ENCODE measurements around the gene ARHGAP24. TPM values are rescaled to one million over a fixed set of nuclear protein-coding genes. Genes with fewer than 3 reads are reported as not detected.

ARHGAP24 gene
- total RNA-seq, 1 experiment from 2014 or later, result 2.8 TPM

DNA sequence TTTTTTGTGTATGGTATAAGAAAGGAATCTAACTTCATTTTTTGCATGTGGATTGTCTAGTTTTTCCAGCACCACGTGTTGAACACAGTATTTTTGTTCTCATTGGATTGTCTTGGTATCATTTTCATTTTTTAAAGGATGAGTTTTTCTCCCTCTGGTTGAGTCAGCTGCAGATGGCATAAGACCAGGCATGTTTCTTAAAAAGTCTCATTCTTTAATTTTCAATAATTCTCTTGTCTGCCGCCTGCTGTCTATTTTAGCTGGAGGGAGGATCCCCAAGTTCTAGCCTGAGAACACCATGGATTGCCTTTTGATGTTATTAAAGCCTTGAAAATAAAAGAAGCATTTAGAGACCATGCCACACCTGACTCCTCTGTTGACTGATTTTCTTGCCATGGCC lies 263.8 kb downstream of the ARHGAP24 start:
- DNase-seq (ENCODE audit: low read depth), result no peak

DNA sequence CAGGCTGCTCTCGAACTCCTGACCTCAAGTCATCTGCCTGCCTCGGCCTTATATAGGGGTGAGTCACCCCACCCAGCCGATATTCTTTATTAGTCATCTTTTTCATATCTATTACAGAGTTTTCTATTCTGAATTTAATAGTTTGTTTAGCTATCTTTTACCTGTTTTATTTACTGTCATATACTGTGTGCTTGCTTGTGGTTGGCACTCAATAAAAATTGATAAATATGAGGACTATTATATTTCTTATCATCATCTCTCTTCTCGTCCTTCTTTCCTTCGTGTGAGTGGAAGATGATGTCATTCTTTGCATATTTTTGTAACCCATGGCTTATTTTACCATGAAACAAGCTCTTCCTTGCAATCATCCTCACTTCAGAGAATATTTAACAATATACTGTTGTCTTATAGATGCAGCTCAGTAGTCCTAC lies 265.5 kb downstream of the ARHGAP24 start:
- DNase-seq (ENCODE audit: low read depth), result no peak

DNA sequence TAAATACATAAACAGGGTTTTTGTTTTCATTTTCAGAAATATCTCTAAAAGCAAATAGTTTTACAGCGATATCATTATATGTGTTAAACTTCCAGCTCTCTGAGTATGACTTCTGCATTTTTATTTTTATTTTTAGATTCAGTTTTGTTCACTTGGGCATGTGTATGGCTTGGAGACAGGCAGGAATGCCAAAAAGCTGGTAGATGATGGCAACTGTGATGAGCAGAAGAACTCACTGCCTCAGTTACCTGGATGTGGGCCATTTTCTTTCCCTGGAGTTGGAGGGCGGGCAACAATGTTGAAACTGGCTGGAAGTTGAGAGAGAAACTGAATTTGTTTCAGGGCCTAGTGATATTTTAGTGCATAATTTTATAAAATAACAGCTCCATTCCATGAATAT lies 266.4 kb downstream of the ARHGAP24 start:
- no peak for DNase-seq (ENCODE audit: low read depth)

DNA sequence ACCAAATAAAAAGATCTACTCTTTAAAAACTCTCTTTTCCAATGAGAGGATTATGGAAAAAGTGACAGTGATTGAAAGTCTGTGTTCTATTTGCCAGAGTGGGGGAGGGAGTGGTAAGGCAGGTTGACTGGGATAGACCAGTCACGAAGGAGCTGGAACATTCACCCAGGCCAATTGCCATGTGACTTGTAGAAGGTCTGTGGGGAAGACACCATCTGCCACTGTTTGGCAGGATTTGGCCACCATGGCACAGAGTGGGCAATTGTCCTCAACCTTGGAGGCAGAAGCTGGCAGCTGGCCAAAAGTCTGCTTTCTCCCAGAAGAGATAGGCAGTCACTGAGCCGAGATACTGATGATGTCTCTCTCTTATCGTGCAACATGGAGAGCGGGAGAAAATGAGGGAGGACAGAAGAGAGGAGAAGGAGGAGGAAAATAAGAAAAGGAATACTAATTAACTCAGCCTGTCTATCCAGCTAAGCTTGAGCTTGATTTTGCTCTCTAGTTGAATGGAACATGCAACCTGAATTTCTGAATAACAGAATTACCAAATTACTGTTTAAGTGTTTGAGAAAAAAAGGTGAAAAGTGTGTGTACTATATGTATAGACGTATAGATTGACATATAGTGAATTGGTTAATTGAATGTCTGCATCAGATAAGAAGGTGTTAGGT lies 267.1 kb downstream of the ARHGAP24 start:
- no peak for DNase-seq (ENCODE audit: low read depth)

DNA sequence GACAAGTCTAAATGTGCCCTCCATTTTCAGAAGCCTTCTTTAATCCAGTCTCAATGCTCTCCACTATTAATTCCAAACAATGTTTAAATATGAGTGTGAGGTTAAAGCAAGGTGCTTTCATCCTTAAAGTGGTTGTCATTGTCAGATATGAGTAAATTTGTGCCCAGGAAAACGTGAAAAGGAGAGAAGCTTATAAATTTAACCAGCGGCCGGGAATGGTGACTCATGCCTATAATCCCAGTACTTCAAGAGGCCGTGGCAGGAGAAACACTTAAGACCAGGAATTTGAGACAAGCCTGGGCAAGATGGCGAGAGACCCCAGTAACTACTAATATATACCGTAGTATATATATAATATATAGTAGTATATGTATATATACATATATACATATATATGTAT lies 270.0 kb downstream of the ARHGAP24 start:
- DNase-seq (ENCODE audit: low read depth), result peak; percentile 39

DNA sequence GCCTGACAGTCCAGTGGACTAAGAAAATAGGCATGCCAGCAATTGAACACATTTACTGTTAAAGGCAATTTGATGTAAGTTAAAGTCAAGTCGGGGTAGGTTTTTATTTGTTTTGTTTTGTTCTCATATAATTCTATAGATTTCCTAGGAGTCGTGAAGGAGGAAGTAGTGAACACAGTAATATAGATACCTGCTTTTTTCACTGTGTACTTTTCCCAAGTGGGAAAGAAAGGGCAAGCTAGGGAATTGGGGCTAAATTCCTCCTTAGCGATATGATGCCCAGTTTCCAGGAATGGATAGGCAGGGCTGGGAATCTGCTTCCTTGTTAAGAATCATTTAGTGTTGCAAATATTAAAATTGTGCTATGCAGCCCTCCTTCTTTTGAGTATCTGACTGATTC lies 271.0 kb downstream of the ARHGAP24 start:
- DNase-seq (ENCODE audit: low read depth), result no peak

DNA sequence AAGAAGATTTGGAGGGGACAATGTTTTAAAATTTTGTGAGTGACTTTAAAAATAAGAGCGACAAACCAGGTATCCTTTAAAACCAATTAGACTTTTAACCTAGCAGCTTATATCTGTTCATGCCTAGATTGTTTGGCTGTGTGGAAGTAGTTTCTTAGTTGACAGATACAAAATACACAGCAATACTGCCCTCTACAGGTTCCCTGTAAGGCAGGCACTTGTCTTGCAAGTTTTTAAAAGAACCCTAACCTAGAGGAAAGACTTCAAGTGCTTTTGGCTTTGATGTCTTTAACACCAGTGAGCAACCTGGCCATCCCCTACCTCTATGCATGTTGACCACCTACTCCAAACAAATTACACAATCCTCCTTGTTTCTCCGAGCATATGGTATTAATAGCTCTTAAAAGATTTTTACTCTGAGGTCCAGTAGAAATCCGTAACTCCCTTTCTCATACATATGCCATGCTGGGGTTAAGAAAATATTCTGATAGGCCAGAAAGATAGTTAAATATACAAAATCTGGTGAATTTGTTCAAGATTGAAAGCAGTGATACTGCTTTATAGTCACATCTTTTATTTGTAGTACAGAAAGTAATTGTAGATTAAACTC lies 273.0 kb downstream of the ARHGAP24 start:
- DNase-seq (ENCODE audit: low read depth), result peak; percentile 12

DNA sequence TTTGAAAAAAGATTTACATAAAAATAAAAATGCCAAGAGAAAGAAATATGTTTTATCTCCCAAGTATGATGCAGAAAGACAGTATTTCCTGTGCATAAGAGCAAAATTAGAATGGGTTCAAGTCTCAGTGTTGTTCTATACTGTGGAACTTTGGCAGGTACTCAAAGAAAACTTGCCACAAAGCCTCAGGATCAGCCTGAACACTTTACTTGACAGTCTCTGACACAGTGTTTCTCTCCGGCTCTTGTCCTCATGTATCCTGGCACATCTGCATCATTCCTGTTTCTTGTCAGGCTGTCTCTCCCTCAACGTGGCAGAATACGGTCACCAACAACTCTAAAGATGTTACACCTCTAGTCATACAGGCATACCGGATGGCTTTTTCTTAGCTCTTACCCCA lies 273.7 kb downstream of the ARHGAP24 start:
- no peak for DNase-seq (ENCODE audit: low read depth)

DNA sequence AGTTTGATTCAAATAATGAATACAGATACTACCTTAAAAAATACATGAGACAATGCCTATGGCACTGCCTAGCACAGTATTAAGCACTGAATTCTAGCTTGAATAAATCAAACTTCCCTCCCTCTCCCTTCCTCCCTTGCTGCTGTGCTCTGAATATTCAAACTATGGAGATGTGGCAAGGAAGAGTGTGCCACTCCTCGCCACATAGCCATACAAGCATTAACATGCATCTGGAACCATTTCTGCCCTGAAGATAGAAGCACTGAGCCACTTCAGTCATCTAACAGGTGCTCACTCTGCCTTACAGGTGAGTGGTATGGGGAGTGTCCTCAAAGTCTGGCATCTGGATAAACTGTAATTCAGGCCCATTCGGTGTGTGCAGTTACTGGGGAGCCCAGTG lies 276.9 kb downstream of the ARHGAP24 start:
- no peak for DNase-seq (ENCODE audit: low read depth)

DNA sequence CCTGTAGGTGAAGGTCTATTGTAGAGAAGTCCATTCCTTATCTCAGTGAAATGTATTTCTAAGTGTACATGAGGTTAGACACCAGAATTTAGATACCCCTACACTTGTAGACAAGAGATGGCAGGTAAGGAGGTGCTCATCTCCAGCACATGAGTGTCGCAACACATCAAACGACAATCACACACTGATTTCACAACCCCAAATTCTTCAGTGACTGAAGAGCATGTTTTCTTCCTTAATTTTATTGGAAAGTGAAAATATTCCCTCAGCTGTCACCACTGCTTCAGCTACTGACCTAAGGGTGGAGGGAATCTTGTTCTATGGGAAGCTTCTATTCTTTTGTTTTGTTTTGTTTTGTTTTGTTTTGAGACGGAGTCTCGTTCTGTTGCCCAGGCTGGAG lies 280.3 kb downstream of the ARHGAP24 start:
- DNase-seq (ENCODE audit: low read depth), result no peak

DNA sequence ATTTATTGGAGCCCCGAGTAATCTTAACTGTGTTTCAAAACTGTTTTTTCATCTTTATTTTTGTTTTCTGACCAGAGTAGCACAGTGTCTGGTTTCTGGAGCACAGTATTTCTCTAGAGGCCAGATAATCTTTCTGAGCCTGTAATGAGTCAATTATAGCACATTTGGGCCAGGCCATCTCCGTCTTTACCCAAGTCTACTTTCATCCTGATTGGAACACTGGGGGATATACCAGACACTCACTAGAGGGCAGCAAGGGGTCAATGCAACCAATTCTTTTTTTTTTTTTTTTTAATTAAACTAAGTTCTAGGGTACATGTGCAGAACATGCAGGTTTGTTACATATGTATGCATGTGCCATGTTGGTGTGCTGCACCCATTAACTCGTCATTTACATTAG lies 282.0 kb downstream of the ARHGAP24 start:
- peak; percentile 26 for DNase-seq (ENCODE audit: low read depth)

DNA sequence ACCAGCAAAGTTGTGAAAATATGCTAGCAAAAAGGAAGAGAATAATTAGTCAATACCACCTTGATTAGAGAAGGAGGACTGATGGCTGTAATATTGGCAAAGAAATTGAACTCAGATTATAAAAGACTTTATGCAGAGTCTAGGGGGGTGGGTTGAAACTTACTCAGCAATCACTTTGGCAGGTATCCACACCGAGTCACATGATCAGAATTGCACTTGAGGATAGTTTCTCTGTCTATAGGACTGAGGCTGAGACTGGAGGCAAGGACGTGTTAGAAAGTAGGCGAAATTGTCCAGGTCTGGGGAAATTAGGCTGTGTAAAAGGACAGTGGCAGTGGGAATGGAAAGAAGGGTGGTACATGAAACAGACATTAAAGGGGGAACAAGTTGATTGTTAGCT lies 284.4 kb downstream of the ARHGAP24 start:
- no peak for DNase-seq (ENCODE audit: low read depth)

DNA sequence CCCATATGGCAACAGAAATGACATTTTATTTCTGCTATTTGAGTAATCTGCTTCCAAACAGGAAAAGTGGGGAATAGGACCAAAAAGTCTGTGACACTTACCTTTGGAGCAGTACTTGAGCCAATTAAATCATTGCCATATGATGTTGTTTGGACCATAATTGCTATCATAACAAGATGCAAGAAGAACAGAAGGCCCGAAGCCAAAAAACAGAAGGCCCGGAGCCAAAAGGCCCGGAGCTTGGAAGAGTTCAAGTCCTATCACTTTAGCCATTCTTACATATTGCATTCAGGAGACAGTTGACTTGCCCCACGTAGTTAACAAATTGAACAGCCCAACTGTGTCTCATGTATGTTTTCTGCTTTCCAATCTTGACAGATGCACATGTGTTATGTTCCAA lies 285.6 kb downstream of the ARHGAP24 start:
- no peak for DNase-seq (ENCODE audit: low read depth)

DNA sequence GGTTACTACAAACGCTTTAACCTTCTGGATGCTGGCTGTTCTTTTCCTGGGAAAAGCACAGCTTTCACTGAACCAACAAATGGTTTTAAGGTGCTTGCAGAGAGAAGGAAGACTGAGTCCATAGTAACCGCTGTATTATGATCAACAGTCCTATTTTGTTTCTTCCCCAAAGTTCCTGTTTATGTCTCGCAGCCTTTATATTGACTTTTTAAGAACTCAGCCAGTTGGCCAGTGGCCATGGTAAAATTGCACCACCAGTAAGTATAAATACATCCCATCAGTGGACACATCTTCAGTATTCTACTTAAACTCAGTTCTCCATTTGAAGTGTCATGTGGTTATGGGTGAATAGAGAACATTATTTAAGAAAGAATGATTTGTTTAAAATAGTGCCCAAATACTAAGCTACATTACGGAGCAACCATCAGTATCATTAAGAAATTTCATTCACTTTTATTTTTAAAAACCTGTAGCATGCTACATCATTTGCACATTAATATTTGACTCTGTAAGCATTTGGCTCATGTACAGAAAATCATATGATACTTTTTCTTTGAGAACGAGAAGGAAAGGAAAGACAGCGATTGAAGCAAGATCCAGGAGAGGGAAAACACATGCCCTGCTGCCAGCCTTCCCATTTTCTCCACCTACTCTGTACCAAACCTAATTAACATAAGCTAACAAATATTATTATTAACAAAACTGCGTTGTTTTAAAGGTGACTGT lies 287.0 kb downstream of the ARHGAP24 start:
- DNase-seq (ENCODE audit: low read depth), result no peak

DNA sequence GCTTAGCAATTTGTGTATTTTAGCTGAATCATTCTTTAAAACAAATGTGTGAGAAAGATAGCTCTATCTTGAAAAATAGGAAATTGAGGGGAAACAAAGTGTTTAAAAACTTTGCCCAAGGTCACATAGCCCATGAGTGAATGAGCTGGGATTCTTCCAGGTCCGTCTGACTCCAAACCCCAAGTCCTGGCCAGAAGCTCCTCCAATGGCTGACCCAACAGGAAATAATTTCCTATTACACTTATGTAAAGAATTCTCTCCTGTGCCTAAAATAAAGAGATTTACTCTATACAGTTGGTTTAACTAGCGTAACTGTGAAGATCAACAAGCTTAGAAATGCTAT lies 287.6 kb downstream of the ARHGAP24 start:
- peak; percentile 30 for DNase-seq (ENCODE audit: low read depth)

DNA sequence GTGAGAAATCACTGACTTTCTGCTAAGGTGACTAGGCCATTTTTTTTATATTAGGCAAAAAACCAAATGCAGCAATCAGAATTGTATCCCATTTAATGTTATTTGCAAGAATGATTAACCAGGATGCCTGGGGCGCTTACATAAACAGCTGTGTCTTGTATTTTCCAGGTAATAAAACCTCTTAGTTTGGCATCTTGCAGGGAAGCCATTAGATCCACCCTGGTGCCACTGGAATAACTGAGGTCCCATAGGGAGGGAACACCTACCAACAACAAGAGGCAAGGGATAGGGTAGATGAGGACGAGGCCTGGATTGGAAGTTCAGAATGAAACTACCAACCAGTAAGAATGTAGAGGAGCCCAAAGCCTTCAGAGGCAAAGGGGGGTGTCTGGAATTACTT lies 288.3 kb downstream of the ARHGAP24 start:
- no peak for DNase-seq (ENCODE audit: low read depth)

DNA sequence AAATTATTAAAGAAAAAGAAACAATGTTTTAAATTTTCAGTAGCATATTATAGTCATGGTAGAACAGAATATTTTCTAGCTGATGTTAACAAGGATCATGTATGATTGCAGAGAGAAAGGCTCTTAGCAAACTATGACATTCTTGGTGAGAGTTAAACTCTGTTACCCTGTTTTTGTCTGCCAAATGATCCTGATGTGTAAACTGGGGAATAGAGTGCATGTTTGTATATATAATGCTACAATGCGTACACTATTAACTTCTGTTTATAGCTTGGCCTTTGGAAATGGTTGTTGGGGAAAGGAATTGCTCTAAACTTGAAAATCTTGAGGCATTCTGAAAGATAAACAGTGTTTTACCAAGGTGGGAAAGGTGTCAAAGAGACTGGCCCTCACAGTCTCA lies 292.7 kb downstream of the ARHGAP24 start:
- DNase-seq (ENCODE audit: low read depth), result no peak

DNA sequence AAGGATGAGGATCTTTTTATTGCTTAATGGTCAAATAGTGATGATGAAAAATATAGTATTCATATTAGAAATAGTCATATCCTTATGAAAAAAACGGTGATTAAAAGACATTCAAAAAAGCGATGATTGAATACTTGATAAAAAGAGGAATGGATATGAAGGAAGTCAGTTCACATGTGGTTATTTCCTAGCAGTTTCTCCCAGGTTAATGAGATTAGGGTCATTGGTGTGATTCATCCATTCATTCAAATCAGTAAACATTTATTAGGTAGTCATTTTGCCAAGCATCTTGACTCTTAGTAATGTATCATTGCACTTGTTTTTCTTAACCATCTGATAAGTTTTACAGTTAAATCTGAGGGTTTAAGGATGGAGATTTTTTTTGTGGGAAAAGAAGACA lies 294.1 kb downstream of the ARHGAP24 start:
- DNase-seq (ENCODE audit: low read depth), result no peak

DNA sequence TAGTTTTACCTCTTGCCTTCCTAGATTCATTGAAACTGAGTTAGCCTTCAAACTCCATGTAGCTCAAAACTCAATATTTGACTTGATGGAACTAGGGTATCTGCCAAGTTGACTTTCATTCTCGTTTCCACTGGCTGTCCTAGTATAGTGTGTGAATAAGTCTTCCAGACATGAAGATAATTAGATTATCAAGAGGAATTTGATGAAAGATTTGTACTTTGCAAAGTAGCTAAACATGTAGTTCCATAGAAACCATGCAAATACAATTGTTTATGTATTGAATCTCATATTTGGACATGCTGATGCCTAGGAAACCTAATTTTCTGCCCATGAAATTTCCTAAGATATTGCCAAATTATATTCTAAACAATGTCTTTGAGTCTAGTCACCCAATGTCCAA lies 297.5 kb downstream of the ARHGAP24 start:
- no peak for DNase-seq (ENCODE audit: low read depth)

DNA sequence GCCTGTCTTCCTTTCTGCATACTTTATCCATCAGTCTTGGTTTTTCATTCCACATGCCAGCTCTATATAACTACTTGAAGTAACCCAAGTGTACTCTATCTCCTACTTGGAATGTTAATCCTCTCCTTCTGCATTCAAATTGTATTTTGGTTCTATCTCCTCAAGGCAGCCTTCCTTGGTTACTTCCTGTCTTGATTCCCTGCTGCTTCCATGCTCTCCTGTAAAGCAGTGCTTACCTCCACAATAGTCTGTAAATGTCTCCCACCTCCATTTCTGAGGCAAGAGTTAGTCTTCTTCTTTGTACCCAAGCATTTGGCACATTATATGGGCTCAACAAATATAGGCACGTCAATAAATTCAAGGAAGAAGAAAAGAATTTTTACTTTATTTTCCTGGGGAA lies 298.4 kb downstream of the ARHGAP24 start:
- DNase-seq (ENCODE audit: low read depth), result no peak

DNA sequence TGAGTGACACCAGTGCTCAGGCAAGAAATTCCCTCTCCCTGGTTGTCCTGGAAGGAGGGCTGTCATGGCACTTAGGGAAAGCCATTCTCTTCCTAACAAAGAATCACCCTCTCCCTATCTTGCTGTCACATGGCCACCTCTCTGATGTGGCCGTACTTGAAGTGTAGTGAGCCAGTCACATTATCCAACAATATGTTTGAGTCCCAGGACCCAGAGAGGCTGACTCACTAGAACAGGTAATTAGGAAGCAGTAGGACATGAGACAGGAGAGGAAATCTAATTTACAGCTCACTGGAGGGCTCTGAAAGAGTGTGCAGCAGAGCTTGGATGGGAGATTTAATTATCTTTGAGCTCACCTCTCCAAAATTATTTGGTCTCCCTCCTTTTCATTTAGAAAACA lies 299.1 kb downstream of the ARHGAP24 start:
- DNase-seq (ENCODE audit: low read depth), result no peak

DNA sequence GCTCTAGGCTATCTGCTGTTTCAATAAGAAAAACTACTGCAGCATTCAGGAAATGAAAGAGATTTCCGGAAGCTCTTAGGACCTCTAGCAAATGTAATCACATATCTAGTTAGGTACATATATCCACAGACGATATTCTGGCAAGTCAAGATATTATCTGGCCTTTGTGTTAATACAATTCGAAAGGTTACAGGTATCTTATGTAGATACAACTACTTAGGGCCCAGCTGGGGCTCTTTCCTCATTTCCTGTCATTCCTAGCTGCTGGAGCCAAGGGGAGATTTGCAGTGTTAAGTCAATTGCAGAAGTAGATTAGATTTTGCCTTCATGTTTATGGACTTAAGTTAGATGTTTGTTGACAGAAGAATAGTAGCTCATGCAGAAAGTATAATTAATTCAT lies 299.5 kb downstream of the ARHGAP24 start:
- no peak for DNase-seq (ENCODE audit: low read depth)

DNA sequence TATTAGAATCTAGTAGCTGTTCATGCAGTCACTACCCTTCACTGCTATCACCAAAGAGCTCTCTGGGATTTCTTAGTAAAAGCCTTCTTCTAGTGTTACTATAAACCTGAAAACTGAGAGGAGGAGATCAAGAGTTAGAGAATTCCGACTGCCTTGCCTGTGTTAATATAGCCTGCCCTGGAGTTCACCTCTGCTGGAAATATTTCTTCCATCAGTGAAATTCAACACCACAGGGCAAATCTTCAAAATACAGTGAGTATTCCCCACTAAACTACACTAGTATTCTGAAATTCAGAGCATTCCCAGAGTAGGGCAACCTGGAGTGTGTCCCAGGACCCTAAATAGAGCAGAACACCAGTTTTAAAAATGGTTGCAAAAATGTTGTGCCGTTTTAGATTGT lies 301.1 kb downstream of the ARHGAP24 start:
- no peak for DNase-seq (ENCODE audit: low read depth)

Measured in Daoy (cell line).